GM19240 (cell line): ENCODE results near the gene NPTX1.

Experiments used
- DNase-seq: peaks from one replicate; pipeline ENCODE4 v3.0.0; 2011; ENCODE audit warnings: low spot score; ENCODE audit not compliant: insufficient read length

Gene NPTX1

GRCh38 chr17:80461528-80462160, 14.8 kb downstream of the NPTX1 start:
- DNase-seq: no peak

- no peak for DNase-seq
These were observed 16.0 kb downstream of the NPTX1 start for GRCh38 chr17:80460429-80460834.

GRCh38 chr17:80459234-80459633, 17.2 kb downstream of the NPTX1 start:
- DNase-seq: no peak

DNA sequence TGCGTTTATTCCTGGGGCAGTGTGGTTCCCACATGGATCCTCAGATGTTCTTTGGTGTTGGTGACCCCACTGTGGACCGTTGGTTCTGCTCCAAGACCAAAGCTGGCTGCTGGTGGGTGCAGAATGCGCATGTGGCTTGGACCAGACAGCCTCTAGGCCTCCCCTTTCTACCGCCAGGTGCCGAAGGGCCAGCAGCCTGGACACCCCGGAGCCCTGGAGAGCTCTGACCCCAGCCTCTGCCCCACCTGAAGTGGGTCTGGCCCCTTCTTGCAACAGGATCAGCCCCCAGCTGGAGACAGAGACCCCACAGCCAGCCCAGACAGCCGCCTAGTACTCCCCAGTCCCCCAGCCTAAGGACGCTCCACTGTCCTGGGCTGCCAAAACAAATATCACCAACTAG, 18.4 kb downstream of the NPTX1 start:
- no peak for DNase-seq

GRCh38 chr17:80457236-80457856, 19.1 kb downstream of the NPTX1 start:
- no peak for DNase-seq

DNA sequence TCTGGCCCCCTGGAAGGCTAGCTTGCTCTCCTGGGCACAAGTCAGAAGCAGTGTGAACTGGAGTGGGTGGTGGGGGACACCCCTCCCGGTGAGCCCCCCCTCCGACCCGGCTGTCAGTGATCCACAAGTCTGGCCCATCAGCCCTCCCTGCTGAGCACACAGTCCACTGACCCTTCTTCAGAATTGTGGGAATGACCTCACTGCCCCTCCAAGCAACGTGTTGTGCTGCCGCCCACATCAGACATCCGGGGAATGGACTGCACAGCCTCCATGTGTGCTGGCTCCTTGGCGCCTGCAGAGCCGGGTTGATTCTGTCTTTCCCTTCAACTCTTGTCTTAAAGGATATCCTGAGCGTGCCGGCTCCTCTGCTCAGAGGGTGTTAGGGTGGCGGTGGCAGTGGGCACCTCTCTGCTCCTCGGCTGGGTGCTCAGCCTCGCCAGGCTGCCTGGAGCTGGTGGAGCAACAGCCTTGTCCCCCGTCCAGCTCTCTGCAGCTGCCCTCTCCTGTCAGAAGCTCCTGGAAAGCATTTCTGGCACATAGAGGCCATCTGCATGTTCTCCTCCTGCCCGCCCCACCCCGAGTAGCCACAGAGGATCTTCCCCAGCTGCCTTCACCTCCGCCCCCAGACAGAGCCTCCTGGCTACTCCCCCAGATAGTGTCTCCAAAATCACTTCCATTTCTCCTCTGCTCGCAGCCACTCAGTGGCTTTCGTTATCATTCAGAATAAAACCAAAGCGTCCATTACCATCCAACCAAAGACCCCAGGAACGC, 19.8 kb downstream of the NPTX1 start:
- DNase-seq: no peak

GRCh38 chr17:80455784-80456183, 20.6 kb downstream of the NPTX1 start:
- DNase-seq: no peak

DNA sequence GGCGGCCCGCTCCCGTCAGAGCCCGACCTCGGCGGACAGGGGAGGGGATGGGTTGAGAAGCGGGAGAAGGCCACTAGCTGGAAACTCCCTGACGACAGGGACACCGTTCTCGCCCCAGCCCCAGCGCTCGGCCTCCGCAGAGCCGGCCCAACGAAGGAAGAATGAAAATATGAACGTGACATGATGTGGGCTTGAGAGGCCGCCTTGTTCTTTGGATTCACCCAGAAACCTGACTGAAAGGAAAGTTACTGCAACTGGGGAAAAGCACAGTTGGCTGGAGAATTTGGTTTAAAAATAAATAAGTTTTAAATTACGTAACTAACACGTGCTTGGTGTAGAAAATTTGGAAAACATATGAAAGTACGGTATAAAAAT, 21.1 kb downstream of the NPTX1 start:
- no peak for DNase-seq

GRCh38 chr17:80454557-80455335, 21.7 kb downstream of the NPTX1 start:
- DNase-seq: peak; percentile 100

- peak; percentile 44 for DNase-seq
These were observed 22.3 kb downstream of the NPTX1 start for GRCh38 chr17:80453998-80454556.

DNA sequence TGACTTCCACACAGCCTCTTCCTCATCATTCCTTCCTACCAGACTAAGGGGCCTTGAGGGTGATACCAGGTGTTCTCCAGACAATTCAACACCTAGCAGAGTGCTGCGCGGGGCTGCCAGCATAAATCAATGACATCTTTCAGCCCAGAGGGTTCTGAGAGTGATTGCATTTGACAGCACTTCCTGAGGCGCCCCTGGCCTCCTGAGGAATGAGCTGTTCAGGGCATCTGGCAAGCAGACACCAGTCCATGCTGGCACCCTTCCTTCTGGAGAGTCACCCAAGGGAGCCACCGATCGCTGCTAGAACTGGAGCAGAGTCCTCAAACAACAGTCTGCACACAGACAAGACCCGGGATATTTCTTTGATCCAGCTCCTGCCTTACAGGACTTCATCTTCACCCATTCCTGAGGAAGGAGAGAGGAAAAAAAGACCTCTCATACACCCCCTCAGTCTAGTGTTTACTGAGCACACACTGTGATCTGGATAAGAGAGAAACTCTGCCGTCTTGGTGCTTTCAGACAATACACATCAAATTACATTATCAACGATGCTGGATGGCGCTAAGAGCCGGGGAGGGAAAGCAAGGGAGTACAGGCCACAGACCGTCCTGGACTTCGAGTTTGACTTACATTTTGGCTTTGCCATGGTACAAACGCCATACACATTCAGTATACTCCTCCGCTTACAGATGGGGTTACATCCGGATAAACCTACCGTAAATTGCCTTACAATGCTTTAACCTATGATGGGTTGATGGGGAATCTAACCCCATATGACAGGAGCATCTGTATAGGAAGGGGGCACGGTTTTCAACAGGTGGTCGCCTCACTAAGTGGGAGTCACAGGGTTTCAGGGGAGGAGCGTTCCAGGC, 23.0 kb downstream of the NPTX1 start:
- no peak for DNase-seq

GRCh38 chr17:80452173-80452915, 24.1 kb downstream of the NPTX1 start:
- DNase-seq: no peak

GRCh38 chr17:80451104-80451775, 25.2 kb downstream of the NPTX1 start:
- DNase-seq: no peak

DNA sequence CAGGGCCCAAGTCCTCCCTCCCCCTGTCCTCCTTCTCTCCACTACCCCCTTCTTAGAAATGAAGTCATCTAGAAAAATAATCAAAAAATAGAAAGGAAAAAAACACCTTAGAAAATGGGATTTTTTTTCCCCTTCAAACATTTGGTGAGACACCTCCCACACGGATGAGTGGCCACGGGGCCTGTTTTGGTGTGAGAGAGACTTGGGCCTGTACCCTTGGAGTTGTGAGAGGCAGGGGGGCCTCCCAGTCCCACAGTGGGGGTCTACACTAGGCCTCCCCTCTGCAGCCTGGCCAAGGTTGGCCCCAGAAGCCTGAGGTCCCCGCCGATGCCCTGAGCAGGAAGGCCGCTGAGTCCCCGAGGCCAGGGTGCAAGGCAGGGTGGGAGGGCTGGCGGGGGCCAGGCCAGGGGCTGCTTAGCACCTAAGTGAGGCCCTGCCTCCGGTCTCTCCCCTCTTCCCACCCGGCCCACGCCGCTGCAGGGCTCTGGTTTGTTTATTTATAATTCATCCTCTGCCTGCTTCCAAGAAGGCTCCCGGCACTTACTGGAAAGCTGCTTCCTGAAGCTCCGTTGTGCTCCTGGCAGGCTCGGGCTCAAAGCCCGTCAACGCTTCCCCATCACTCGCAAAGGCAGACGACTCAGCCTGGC, 26.4 kb downstream of the NPTX1 start:
- DNase-seq: no peak

GRCh38 chr17:80449194-80449929, 27.0 kb downstream of the NPTX1 start:
- DNase-seq: no peak

- no peak for DNase-seq
These were observed 28.6 kb downstream of the NPTX1 start for GRCh38 chr17:80447790-80448189.

GRCh38 chr17:80446645-80447405, 29.6 kb downstream of the NPTX1 start:
- no peak for DNase-seq
